SU-DHL-6 (cell line): ENCODE measurements around the gene HYAL1.
A peak's percentile ranks its signal among the peaks of the same experiment; 100 is the strongest.

ENCODE experiments used
- H2AFZ ChIP-seq: fragments of 200-600 bp; sonication (generic); 2 replicates; pipeline ENCODE4 v1.6.1; 2014; ENCODE audit warnings: low read depth, mild to moderate bottlenecking, moderate library complexity, mixed read lengths, antibody characterized with exemption, low read length; ENCODE audit not compliant: severe bottlenecking
- H3F3A ChIP-seq: fragments of 200-600 bp; shearing (Covaris generic); 2 replicates; pipeline ENCODE4 v1.6.0; 2016; ENCODE audit warnings: antibody characterized with exemption, mild to moderate bottlenecking; ENCODE audit not compliant: insufficient read depth
- H3K27ac ChIP-seq: fragments of 200-600 bp; sonication (generic); 2 replicates; pipeline ENCODE4 v1.5.1; 2016; ENCODE audit warnings: low read depth, mild to moderate bottlenecking, low read length, moderate library complexity, mixed read lengths
- H3K27me3 ChIP-seq: fragments of 200-600 bp; sonication (generic), shearing (Covaris generic); 2 replicates; pipeline ENCODE4 v1.6.0; 2014; ENCODE audit warnings: mild to moderate bottlenecking, low read length
- H3K36me3 ChIP-seq: fragments of 200-600 bp; sonication (generic); 2 replicates; pipeline ENCODE4 v1.6.1; 2014; ENCODE audit warnings: mild to moderate bottlenecking, low read length, mixed read lengths
- H3K4me2 ChIP-seq: fragments of 300-600, 200-600 bp; shearing (Covaris generic), sonication (generic); 2 replicates; pipeline ENCODE4 v1.6.0; 2014; ENCODE audit warnings: low read length, low read depth, mild to moderate bottlenecking; ENCODE audit not compliant: poor library complexity, severe bottlenecking
- H3K4me3 ChIP-seq: fragments of 200-600 bp; sonication (generic); 2 replicates; pipeline ENCODE4 v1.5.1; 2014; ENCODE audit warnings: antibody characterized with exemption, low read length, mild to moderate bottlenecking, mixed read lengths; ENCODE audit not compliant: insufficient read depth, poor library complexity, severe bottlenecking
- H3K79me2 ChIP-seq: fragments of 200-600 bp; sonication (generic); 2 replicates; pipeline ENCODE4 v1.6.1; 2014; ENCODE audit warnings: mild to moderate bottlenecking, low read length, moderate library complexity; ENCODE audit not compliant: insufficient read depth
- H3K9ac ChIP-seq: fragments of 200-600 bp; sonication (generic); 2 replicates; pipeline ENCODE4 v1.7.0; 2014; ENCODE audit warnings: mild to moderate bottlenecking, low read length
- H3K9me2 ChIP-seq: fragments of 200-600 bp; sonication (generic); replicated peaks from 2 replicates; pipeline ENCODE4 v1.6.1; 2014; ENCODE audit warnings: low read length; ENCODE audit not compliant: insufficient read depth
- H3K9me3 ChIP-seq: fragments of 200-600 bp; sonication (generic); 2 replicates; pipeline ENCODE4 v1.6.1; 2014; ENCODE audit warnings: low read length, mixed read lengths; ENCODE audit not compliant: insufficient read depth
- H4K20me1 ChIP-seq: fragments of 200-600 bp; sonication (generic); 2 replicates; pipeline ENCODE4 v1.6.1; 2014; ENCODE audit warnings: low read depth, mild to moderate bottlenecking, antibody characterized with exemption, low read length, moderate library complexity, mixed read lengths
- EZH2phosphoT487 ChIP-seq: fragments of 200-600 bp; sonication (generic), shearing (Covaris generic); conservative IDR thresholded peaks from 2 replicates; pipeline ENCODE4 v1.6.1; 2018; ENCODE audit warnings: mild to moderate bottlenecking, antibody characterized with exemption, low read length, moderate library complexity, mixed read lengths
- TF ChIP-seq, protein P1 (sequence below): fragments of 200-600 bp; sonication (generic); IDR thresholded peaks from one replicate; pipeline ENCODE4 v1.5.1; 2017; ENCODE audit warnings: antibody characterized with exemption, mild to moderate bottlenecking, low read length, moderate library complexity; ENCODE audit not compliant: insufficient read depth, poor library complexity, severe bottlenecking

The HYAL1 gene

DNA sequence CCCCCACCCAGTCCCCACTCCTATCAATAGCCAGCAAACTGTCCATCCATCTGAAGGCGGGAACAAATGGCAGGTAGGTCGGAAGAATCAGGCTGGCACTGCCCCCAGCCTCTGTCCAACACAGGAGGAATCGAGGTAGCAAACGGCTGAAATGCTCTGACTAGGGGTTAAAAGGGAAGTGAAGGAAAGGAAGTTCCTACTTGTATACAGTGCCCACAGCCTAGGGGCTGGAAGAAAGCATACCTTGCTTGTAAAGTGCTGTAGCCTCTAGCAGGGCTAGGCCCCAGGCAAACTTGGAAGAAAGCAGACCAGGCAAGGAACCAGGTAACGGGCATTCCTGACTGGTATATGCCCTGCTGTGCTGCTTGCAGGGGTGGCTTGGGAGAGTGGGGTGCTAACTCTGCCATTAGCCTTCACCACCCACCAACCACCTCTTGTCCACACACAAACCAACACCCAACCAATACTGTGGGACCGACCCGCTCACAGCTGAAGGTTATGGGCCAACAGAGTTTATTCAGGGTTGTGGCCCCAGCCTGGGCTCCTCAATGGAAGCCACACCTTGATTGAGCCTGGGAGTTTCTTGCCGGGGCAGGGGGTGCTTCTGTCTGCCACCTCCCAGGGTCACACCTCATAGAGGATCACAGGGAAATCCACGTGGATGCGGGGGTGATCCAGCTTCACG is 22.3 kb upstream of the HYAL1 start:
- H3K27me3 ChIP-seq = no peaks in the 10 kb centered on the region
- no peak overlapping the region for H2AFZ ChIP-seq
- peaks cover 13% of the 10 kb centered on the region for H3K79me2 ChIP-seq
- H3K9ac ChIP-seq = no peak overlapping the region
- H3K4me2 ChIP-seq = no peak overlapping the region
- H3K9me2 ChIP-seq = no peaks in the 10 kb centered on the region
- TF ChIP-seq EZH2phosphoT487 = no peak
- TF ChIP-seq, protein P1, sequence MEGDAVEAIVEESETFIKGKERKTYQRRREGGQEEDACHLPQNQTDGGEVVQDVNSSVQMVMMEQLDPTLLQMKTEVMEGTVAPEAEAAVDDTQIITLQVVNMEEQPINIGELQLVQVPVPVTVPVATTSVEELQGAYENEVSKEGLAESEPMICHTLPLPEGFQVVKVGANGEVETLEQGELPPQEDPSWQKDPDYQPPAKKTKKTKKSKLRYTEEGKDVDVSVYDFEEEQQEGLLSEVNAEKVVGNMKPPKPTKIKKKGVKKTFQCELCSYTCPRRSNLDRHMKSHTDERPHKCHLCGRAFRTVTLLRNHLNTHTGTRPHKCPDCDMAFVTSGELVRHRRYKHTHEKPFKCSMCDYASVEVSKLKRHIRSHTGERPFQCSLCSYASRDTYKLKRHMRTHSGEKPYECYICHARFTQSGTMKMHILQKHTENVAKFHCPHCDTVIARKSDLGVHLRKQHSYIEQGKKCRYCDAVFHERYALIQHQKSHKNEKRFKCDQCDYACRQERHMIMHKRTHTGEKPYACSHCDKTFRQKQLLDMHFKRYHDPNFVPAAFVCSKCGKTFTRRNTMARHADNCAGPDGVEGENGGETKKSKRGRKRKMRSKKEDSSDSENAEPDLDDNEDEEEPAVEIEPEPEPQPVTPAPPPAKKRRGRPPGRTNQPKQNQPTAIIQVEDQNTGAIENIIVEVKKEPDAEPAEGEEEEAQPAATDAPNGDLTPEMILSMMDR = no peak
- no peaks in the 10 kb centered on the region for H4K20me1 ChIP-seq
- H3K9me3 ChIP-seq = no peaks in the 10 kb centered on the region
- peaks cover 12% of the 10 kb centered on the region for H3F3A ChIP-seq
- H3K4me3 ChIP-seq = no peak overlapping the region
- peaks cover 1% of the 10 kb centered on the region; the same call in 1 of the 2 replicates for H3K36me3 ChIP-seq
- H3K27ac ChIP-seq = no peak overlapping the region

GRCh38 chr3:50325113-50325480 is 21.7 kb upstream of the HYAL1 start:
- H3K9me3 ChIP-seq = no peaks in the 10 kb centered on the region
- TF ChIP-seq EZH2phosphoT487 = no peak
- TF ChIP-seq, protein P1 = no peak
- no peak overlapping the region for H3K4me3 ChIP-seq
- no peaks in the 10 kb centered on the region for H3K36me3 ChIP-seq
- peaks cover 13% of the 10 kb centered on the region for H3K79me2 ChIP-seq
- no peak overlapping the region for H2AFZ ChIP-seq
- no peaks in the 10 kb centered on the region for H3K9me2 ChIP-seq
- no peak overlapping the region for H3K4me2 ChIP-seq
- H3K9ac ChIP-seq = no peak overlapping the region
- no peak overlapping the region for H3K27ac ChIP-seq
- no peaks in the 10 kb centered on the region for H3K27me3 ChIP-seq
- peaks cover 12% of the 10 kb centered on the region for H3F3A ChIP-seq
- H4K20me1 ChIP-seq = no peaks in the 10 kb centered on the region

DNA sequence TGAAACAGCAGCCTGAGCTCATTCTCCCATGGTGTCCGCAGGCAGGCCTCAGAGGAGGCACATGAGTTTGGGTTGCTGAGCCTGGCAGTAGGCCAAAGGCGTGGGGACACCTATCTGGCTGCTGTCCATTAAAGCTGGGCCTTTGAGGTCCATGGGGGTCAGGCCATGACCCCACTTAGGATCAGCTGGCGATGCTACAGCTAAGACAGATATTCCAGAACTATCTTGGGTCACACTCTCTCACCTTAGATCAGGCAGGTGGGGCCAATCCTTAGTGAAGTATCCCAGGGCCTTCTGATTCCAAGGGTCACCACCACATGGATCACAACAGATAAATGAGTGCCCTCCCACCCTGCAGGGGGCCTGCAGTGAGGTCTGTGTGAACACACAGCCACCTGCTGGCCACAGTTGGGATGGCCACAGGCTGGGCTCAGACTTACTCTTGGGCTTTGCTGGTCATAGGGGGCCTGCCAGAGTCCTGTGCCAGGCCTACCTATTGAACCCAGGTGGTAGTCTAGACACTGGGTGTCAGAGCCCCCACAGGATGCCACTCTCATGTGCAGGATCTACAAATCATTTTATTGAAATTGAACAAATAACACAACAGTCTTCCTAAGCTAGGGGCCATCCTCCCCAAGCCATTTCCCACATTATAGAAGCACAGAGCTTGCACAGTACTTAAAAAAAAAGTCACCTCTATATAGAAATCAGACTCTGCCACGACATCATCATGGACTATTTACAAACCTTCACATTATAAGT is 21.2 kb upstream of the HYAL1 start:
- H2AFZ ChIP-seq = no peak overlapping the region
- H3K4me2 ChIP-seq = no peak overlapping the region
- H3K9me3 ChIP-seq = no peaks in the 10 kb centered on the region
- no peak overlapping the region for H3K27ac ChIP-seq
- TF ChIP-seq EZH2phosphoT487 = no peak
- TF ChIP-seq, protein P1 = peak; percentile 60
- H4K20me1 ChIP-seq = no peaks in the 10 kb centered on the region
- H3K36me3 ChIP-seq = no peaks in the 10 kb centered on the region
- no peak overlapping the region for H3K9ac ChIP-seq
- H3K79me2 ChIP-seq = peaks cover 13% of the 10 kb centered on the region
- H3F3A ChIP-seq = peaks cover 9% of the 10 kb centered on the region
- no peaks in the 10 kb centered on the region for H3K9me2 ChIP-seq
- no peaks in the 10 kb centered on the region for H3K27me3 ChIP-seq
- H3K4me3 ChIP-seq = no peak overlapping the region
